ENCODE measurements around the gene GNAO1.

Gene GNAO1

DNA sequence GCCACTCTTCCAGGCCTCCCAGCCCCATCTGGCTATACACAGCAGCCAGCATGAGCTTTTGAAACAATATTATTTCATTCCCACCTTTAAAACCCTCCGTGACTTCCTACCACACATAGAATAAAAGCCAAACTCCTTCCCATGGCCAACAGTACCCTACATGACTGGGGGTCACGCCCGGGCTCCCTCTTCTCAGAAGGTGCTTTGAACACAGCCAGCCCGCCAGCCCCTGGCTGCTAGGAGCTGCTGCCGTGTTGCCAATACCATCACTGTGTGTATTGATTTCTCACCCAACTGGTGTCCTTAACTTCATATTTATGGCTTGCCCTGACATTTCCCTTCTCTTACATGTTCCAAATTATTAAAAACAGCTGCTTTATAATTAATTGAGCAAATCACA is 111.2 kb downstream of the GNAO1 start:
- H3K27ac ChIP-seq = no peak overlapping the region
- TF ChIP-seq, protein P1, sequence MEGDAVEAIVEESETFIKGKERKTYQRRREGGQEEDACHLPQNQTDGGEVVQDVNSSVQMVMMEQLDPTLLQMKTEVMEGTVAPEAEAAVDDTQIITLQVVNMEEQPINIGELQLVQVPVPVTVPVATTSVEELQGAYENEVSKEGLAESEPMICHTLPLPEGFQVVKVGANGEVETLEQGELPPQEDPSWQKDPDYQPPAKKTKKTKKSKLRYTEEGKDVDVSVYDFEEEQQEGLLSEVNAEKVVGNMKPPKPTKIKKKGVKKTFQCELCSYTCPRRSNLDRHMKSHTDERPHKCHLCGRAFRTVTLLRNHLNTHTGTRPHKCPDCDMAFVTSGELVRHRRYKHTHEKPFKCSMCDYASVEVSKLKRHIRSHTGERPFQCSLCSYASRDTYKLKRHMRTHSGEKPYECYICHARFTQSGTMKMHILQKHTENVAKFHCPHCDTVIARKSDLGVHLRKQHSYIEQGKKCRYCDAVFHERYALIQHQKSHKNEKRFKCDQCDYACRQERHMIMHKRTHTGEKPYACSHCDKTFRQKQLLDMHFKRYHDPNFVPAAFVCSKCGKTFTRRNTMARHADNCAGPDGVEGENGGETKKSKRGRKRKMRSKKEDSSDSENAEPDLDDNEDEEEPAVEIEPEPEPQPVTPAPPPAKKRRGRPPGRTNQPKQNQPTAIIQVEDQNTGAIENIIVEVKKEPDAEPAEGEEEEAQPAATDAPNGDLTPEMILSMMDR (conservative IDR thresholded peaks at IDR 0.05) = no peak
- no peak for TF ChIP-seq ZFX (IDR thresholded peaks at IDR 0.05)

DNA sequence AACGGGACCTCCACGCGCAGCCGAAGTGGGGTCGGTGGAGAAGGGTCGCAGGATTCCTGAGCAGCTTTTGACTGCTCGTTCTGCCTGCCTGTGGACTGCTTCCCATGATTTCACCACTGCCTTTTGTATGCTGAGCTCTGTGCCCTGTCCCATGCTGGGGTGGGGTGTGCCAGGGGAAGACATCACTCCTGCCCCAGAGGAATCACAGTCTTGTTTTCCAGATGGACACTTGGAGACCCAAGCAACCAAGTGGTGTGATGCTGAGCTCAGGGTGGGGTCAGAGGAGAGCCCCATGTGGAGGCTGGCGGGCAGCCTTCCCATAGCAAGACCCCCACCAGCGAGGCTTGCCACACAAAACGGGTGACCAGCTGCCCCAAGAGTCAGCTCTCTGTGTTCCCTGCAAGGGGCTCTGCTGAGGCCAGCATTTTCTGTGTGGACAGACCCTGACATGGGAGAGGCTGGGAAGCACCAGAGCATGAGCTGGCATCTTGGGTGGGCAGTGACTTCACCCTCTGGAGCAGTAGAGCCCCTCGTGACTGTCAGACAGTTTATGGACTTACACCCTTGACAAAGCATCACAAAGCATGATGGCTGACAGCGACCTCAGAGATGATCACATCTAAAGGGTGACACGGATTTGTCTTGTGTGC is 111.9 kb downstream of the GNAO1 start:
- no peak for TF ChIP-seq ZFX (IDR thresholded peaks at IDR 0.05)
- TF ChIP-seq, protein P1 (conservative IDR thresholded peaks at IDR 0.05) = no peak
- no peak overlapping the region for H3K27ac ChIP-seq

DNA sequence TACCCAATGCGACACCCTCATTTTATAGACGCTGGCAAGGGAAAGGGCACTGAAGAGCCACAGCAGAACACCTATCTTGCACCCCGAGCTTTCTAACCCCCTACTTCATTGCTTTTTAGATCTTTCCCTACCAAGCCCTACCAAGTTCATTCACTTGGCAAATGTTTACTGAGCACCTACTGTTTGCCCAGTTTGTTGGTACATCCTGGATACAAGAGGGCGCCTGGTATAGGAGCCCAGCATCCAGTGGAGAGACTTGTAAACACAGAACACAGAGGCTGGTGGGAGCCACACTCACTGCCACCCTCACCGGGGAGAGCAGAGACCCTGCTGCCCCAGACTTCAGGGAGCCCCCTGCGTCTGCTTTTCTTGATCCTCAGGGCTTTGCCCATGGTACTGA is 112.6 kb downstream of the GNAO1 start:
- TF ChIP-seq, protein P1 (conservative IDR thresholded peaks at IDR 0.05) = no peak
- no peak for TF ChIP-seq ZFX (IDR thresholded peaks at IDR 0.05)
- no peak overlapping the region for H3K27ac ChIP-seq

DNA sequence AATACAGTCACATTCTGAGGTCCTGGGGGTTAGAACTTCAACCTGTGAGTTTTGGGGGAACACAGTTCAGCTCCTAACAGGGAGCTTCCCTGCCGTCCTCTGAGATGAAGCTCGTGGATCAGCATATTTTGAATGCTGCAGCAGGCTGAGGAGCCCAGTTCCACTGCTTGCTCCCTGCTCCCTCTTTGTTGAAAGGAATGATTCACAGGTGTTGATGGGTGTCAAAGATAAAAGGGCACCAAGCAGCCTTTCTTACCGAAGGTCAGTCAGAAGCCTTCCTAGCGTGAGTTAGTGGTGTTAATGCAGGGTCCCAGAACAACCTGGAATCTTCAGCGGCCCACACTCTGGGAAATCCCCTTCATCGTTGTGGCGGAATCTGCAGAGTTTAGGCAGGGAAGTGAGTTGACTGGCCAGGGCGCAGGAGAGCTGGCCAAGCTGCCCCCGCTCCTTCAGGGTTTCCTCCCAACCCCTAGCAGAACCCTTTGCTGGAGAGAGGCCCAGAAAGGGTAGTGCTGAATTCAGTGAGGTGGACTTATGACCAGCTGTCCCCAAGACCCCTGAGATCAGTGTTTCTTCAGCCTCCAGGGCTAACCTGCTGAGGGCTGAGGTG is 114.8 kb downstream of the GNAO1 start:
- H3K27ac ChIP-seq = no peak overlapping the region
- TF ChIP-seq, protein P1 (conservative IDR thresholded peaks at IDR 0.05) = no peak
- TF ChIP-seq ZFX (IDR thresholded peaks at IDR 0.05) = no peak

DNA sequence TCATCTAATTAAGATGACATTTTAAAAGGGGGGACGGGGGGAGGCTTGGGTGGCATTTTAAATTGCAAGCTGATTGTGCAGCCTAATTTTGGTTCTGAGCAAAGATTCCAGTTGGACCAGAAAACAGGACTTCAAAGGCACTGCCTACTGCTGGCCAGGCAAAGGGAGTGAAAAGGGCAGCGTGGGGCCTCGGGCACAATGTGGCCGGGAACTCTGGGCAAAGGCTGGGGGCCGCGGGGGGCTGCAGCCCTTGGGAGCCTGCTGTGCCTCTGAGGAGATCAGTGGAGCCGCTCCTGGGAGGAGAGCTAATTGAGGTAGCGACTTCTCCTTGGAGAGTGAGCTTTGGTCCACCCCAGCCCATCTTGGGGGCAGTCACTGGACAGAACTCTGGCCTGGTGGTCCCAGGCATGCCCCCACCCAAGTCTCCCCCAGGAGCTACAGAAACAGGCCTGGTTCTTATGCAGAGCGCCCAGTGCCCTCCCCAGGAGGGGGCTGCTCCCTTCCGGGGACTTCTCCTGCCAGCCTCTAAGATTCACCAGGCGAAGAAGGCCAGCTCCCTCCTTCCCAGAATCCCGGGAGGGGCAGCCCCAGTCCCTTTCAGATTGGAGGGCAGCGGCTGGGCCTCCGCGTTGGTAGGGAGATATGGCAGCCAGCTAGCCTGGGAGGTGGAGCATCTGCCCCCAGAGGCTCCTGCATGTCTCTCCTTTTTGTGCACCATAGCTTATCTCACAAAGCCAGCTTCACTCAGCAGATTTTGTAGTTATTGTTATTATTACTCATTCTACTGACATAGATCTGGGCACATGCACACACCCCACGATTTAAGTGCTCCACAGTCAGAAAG is 115.6 kb downstream of the GNAO1 start:
- H3K27ac ChIP-seq = no peak overlapping the region
- TF ChIP-seq, protein P1 (conservative IDR thresholded peaks at IDR 0.05) = no peak
- TF ChIP-seq ZFX (IDR thresholded peaks at IDR 0.05) = no peak

DNA sequence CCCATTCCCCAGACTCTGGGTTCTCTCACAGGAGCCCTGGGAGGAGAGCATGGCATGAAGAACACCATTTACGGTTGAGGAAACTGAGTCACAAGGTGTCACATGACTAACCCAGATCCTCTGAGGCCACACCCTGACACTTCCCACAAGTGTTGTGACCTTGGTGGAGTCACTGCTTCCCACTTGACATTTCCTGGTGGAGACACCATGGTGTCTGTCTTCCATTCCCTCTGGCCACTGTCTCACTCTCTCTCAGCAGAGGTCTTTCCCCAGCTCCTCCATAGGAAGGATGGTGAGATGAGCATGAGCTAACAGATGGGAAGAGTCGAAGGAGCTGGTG is 116.2 kb downstream of the GNAO1 start:
- H3K27ac ChIP-seq = no peak overlapping the region
- TF ChIP-seq ZFX (IDR thresholded peaks at IDR 0.05) = no peak
- TF ChIP-seq, protein P1 (conservative IDR thresholded peaks at IDR 0.05) = no peak

DNA sequence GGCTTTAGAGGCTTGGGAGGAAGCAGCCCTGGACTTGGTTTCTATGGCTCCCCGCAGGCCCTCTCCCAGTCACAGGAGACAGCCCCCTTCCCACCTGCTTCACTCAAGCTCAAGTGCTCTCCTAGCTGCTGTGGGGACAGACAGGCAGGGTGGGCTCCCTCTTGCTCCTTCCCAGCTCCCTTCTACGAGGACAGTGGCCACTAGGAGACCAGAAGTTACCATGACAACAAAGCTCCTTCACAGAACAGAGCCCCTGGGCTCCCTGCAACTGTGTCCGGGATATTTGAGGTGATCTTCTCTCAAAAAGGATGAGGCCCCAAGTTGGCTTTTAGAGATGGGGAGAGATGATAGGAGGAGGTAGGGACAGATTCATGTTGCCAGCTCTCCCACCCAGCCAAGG is 117.7 kb downstream of the GNAO1 start:
- TF ChIP-seq, protein P1 (conservative IDR thresholded peaks at IDR 0.05) = no peak
- TF ChIP-seq ZFX (IDR thresholded peaks at IDR 0.05) = no peak
- no peak overlapping the region for H3K27ac ChIP-seq
